GM23338 (cell line): Measurements from ENCODE around the gene MMP13. TPM values are rescaled to one million over a fixed set of nuclear protein-coding genes. Genes with fewer than 3 reads are reported as not detected.

Experiments used
- ATAC-seq: fragments of 200-7000 bp; cut with Tn5 transposase; 3 replicates; pipeline ENCODE4 v1.9.1; 2020
- DNase-seq: peaks from one replicate; pipeline ENCODE4 v3.0.0-alpha.2; 2015; ENCODE audit warnings: low spot score
- H2AFZ ChIP-seq: fragments of 200-600 bp; sonication (generic); 2 replicates; pipeline ENCODE4 v1.8.0; 2016; ENCODE audit warnings: antibody characterized with exemption, mild to moderate bottlenecking, moderate library complexity
- H3F3A ChIP-seq: fragments of 200-600 bp; sonication (generic); replicated peaks from 2 replicates; pipeline ENCODE4 v1.8.0; 2017; ENCODE audit warnings: antibody characterized with exemption, mixed run types, low read depth
- H3K27ac ChIP-seq: fragments of 200-600 bp; sonication (generic); 2 replicates; pipeline ENCODE4 v1.6.1; 2016; ENCODE audit warnings: low read depth
- H3K27me3 ChIP-seq: fragments of 200-600 bp; sonication (generic); 2 replicates; pipeline ENCODE4 v1.8.0; 2016; ENCODE audit warnings: mild to moderate bottlenecking, mixed run types, moderate library complexity; ENCODE audit not compliant: insufficient read depth
- H3K36me3 ChIP-seq: fragments of 200-600 bp; sonication (generic); 2 replicates; pipeline ENCODE4 v1.8.0; 2016; ENCODE audit warnings: mild to moderate bottlenecking; ENCODE audit not compliant: insufficient read depth
- H3K4me1 ChIP-seq: fragments of 200-600 bp; sonication (generic); 2 replicates; pipeline ENCODE4 v1.8.0; 2016; ENCODE audit warnings: mild to moderate bottlenecking, moderate library complexity; ENCODE audit not compliant: insufficient read depth
- H3K4me2 ChIP-seq: fragments of 200-600 bp; sonication (generic); 2 replicates; pipeline ENCODE4 v1.7.1; 2017; ENCODE audit warnings: mixed run types
- H3K4me3 ChIP-seq: fragments of 200-600 bp; sonication (generic); 2 replicates; pipeline ENCODE4 v1.6.1; 2016; ENCODE audit warnings: mixed run types
- H3K79me2 ChIP-seq: fragments of 200-600 bp; sonication (generic); replicated peaks from 2 replicates; pipeline ENCODE4 v1.8.0; 2017; ENCODE audit warnings: mild to moderate bottlenecking; ENCODE audit not compliant: insufficient read depth
- H3K9me2 ChIP-seq: fragments of 200-600 bp; sonication (generic); 2 replicates; pipeline ENCODE4 v1.8.0; 2017; ENCODE audit not compliant: insufficient read depth
- H4K20me1 ChIP-seq: fragments of 200-600 bp; sonication (generic); replicated peaks from 2 replicates; pipeline ENCODE4 v1.8.0; 2017; ENCODE audit warnings: mild to moderate bottlenecking; ENCODE audit not compliant: insufficient read depth
- H3K27ac Mint-ChIP-seq: 2 replicates; pipeline ENCODE4 v1.8.0; 2020; ENCODE audit warnings: inconsistent platforms, mild to moderate bottlenecking, moderate library complexity, mixed read lengths
- H3K27me3 Mint-ChIP-seq: 3 replicates; pipeline ENCODE4 v1.8.0; 2022; ENCODE audit warnings: low read depth, mild to moderate bottlenecking, moderate library complexity, mixed read lengths, inconsistent platforms; ENCODE audit not compliant: insufficient read depth, poor library complexity
- H3K36me3 Mint-ChIP-seq: 3 replicates; pipeline ENCODE4 v1.8.0; 2021; ENCODE audit warnings: low read depth, mild to moderate bottlenecking, inconsistent platforms, moderate library complexity, mixed read lengths
- H3K4me1 Mint-ChIP-seq: 3 replicates; pipeline ENCODE4 v1.8.0; 2020; ENCODE audit warnings: mild to moderate bottlenecking, inconsistent platforms, mixed read lengths
- H3K4me3 Mint-ChIP-seq: 3 replicates; pipeline ENCODE4 v1.8.0; 2021; ENCODE audit warnings: moderate library complexity, mild to moderate bottlenecking, inconsistent platforms, mixed read lengths
- H3K9me3 Mint-ChIP-seq: 3 replicates; pipeline ENCODE4 v1.8.0; 2020; ENCODE audit warnings: moderate library complexity, mild to moderate bottlenecking, inconsistent platforms, mixed read lengths
- CREB1 ChIP-seq: fragments of 250-450 bp; sonication (Bioruptor Pico); IDR thresholded peaks from 2 replicates; pipeline ENCODE4 v1.5.0; 2020; ENCODE audit warnings: low read depth, mild to moderate bottlenecking, moderate library complexity
- CTCF ChIP-seq, 2 experiments: fragments of 200-600 bp in 1 of 2; sonication (generic) in 1 of 2; conservative IDR thresholded peaks; 2 replicates each; pipeline versions ENCODE4 v1.5.1 to v1.6.1; 2016 to 2017; ENCODE audit warnings: antibody characterized with exemption in 2 of 2, low read depth in 2 of 2, mild to moderate bottlenecking in 2 of 2, moderate library complexity in 1 of 2
- EZH2phosphoT487 ChIP-seq: fragments of 200-600 bp; sonication (generic); IDR thresholded peaks from one replicate; pipeline ENCODE4 v1.8.1; 2018; ENCODE audit warnings: antibody characterized with exemption; ENCODE audit not compliant: unreplicated experiment
- JUNB ChIP-seq: IDR thresholded peaks from one replicate; pipeline ENCODE4 v1.6.1; 2016; ENCODE audit warnings: antibody characterized with exemption; ENCODE audit not compliant: unreplicated experiment
- NANOG ChIP-seq: IDR thresholded peaks from 2 replicates; pipeline ENCODE4 v1.6.1; 2016; ENCODE audit warnings: antibody characterized with exemption, borderline replicate concordance
- POLR2AphosphoS5 ChIP-seq: IDR thresholded peaks from 2 replicates; pipeline ENCODE4 v1.6.1; 2016; ENCODE audit warnings: antibody characterized with exemption, low read depth
- STAT1 ChIP-seq: IDR thresholded peaks from one replicate; pipeline ENCODE4 v1.6.1; 2016; ENCODE audit warnings: antibody characterized with exemption; ENCODE audit not compliant: unreplicated experiment
- ZNF114 ChIP-seq: fragments of 250-450 bp; sonication (Bioruptor Pico); IDR thresholded peaks from 2 replicates; pipeline ENCODE4 v1.5.0; 2020; ENCODE audit warnings: mild to moderate bottlenecking, moderate library complexity
- polyA plus RNA-seq: library from polyadenylated mRNA; unstranded; fragments of >200 nt; fragmentation: Nextera tagmentation; extraction: Ambion mirVana; gene quantifications from 2 replicates; pipeline ENCODE4 v1.2.1, GENCODE V29; 2016
- total RNA-seq: library from RNA; depleted of rRNA; stranded (reverse); fragments of >200 nt; shearing (Covaris generic); gene quantifications from 2 replicates; pipeline ENCODE4 v1.2.3, GENCODE V29; 2014
- TF ChIP-seq, protein P1 (sequence below): IDR thresholded peaks from 2 replicates; pipeline ENCODE4 v1.6.1; 2016; ENCODE audit warnings: antibody characterized with exemption
- TF ChIP-seq, protein P2 (sequence below): fragments of 250-450 bp; sonication (Bioruptor Pico); IDR thresholded peaks from 2 replicates; pipeline ENCODE4 v1.5.0; 2020; ENCODE audit warnings: mild to moderate bottlenecking, moderate library complexity

The MMP13 gene
- total and polyA plus RNA-seq, 2 experiments from 2014 or later, result not detected

DNA sequence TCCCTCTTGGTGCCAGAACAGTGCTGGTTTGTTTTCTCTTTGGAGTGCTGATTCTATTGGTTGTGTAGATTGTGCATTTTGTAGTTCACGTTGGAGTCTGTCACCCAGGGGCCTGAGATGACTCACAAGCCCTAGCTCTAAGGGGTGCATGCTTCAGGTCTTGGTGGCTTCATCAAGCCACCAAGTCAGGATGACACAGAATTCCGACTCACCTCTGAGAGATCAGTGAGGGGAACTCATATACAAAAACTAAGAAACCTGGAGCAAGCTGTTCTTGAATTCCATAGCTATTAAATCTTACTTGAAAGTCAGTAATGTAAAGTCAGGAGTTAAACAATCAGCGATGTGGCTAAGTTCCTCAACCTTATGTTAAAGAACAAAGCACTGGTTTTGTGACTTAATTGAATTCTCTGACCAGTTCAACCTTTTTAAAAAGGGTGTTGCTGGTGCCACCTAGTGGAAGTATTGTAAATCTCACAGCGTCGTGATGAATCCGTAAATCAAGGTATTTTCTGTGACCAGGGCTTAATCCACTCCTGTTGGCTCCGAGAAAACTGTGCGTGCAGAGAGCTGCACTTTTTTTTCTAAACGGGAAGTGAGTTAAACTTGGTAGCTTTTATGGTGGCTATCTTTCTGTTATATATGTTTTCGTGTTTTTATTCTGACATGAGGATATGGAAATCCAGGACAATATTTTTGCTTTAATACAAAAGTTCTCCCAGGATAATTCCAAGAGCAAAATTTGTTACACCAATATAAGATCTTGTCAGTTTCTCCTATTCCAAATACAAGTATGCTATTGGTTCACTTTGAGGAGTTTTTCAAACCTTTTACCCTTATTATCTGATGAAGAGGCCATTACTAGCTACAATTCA is 14.6 kb downstream of the MMP13 start:
- Mint-ChIP-seq H3K4me1 (peaks cover 15% of the 10 kb centered on the region), H3K27me3 (peaks cover 3% of the 10 kb centered on the region), H3K36me3 (peaks cover 3% of the 10 kb centered on the region; the same call in 2 of the 3 replicates), H3K4me3 (no peak overlapping the region), H3K27ac (no peak overlapping the region), H3K9me3 (peaks cover 2% of the 10 kb centered on the region; the same call in 1 of the 3 replicates)
- peaks cover 5% of the 10 kb centered on the region; the same call in 1 of the 2 replicates for H3K4me1 ChIP-seq
- H3K9me2 ChIP-seq, result no peaks in the 10 kb centered on the region
- H3F3A ChIP-seq, result no peaks in the 10 kb centered on the region
- H2AFZ ChIP-seq, result no peak overlapping the region
- peak; percentile 93 for DNase-seq
- peak; percentile 93 for ATAC-seq
- no peaks in the 10 kb centered on the region for H4K20me1 ChIP-seq
- no peaks in the 10 kb centered on the region for H3K36me3 ChIP-seq
- no peaks in the 10 kb centered on the region for H3K27me3 ChIP-seq
- TF ChIP-seq, protein P1, sequence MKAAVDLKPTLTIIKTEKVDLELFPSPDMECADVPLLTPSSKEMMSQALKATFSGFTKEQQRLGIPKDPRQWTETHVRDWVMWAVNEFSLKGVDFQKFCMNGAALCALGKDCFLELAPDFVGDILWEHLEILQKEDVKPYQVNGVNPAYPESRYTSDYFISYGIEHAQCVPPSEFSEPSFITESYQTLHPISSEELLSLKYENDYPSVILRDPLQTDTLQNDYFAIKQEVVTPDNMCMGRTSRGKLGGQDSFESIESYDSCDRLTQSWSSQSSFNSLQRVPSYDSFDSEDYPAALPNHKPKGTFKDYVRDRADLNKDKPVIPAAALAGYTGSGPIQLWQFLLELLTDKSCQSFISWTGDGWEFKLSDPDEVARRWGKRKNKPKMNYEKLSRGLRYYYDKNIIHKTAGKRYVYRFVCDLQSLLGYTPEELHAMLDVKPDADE, result no peak
- no peak for TF ChIP-seq POLR2AphosphoS5
- TF ChIP-seq JUNB, result no peak
- TF ChIP-seq, protein P2, sequence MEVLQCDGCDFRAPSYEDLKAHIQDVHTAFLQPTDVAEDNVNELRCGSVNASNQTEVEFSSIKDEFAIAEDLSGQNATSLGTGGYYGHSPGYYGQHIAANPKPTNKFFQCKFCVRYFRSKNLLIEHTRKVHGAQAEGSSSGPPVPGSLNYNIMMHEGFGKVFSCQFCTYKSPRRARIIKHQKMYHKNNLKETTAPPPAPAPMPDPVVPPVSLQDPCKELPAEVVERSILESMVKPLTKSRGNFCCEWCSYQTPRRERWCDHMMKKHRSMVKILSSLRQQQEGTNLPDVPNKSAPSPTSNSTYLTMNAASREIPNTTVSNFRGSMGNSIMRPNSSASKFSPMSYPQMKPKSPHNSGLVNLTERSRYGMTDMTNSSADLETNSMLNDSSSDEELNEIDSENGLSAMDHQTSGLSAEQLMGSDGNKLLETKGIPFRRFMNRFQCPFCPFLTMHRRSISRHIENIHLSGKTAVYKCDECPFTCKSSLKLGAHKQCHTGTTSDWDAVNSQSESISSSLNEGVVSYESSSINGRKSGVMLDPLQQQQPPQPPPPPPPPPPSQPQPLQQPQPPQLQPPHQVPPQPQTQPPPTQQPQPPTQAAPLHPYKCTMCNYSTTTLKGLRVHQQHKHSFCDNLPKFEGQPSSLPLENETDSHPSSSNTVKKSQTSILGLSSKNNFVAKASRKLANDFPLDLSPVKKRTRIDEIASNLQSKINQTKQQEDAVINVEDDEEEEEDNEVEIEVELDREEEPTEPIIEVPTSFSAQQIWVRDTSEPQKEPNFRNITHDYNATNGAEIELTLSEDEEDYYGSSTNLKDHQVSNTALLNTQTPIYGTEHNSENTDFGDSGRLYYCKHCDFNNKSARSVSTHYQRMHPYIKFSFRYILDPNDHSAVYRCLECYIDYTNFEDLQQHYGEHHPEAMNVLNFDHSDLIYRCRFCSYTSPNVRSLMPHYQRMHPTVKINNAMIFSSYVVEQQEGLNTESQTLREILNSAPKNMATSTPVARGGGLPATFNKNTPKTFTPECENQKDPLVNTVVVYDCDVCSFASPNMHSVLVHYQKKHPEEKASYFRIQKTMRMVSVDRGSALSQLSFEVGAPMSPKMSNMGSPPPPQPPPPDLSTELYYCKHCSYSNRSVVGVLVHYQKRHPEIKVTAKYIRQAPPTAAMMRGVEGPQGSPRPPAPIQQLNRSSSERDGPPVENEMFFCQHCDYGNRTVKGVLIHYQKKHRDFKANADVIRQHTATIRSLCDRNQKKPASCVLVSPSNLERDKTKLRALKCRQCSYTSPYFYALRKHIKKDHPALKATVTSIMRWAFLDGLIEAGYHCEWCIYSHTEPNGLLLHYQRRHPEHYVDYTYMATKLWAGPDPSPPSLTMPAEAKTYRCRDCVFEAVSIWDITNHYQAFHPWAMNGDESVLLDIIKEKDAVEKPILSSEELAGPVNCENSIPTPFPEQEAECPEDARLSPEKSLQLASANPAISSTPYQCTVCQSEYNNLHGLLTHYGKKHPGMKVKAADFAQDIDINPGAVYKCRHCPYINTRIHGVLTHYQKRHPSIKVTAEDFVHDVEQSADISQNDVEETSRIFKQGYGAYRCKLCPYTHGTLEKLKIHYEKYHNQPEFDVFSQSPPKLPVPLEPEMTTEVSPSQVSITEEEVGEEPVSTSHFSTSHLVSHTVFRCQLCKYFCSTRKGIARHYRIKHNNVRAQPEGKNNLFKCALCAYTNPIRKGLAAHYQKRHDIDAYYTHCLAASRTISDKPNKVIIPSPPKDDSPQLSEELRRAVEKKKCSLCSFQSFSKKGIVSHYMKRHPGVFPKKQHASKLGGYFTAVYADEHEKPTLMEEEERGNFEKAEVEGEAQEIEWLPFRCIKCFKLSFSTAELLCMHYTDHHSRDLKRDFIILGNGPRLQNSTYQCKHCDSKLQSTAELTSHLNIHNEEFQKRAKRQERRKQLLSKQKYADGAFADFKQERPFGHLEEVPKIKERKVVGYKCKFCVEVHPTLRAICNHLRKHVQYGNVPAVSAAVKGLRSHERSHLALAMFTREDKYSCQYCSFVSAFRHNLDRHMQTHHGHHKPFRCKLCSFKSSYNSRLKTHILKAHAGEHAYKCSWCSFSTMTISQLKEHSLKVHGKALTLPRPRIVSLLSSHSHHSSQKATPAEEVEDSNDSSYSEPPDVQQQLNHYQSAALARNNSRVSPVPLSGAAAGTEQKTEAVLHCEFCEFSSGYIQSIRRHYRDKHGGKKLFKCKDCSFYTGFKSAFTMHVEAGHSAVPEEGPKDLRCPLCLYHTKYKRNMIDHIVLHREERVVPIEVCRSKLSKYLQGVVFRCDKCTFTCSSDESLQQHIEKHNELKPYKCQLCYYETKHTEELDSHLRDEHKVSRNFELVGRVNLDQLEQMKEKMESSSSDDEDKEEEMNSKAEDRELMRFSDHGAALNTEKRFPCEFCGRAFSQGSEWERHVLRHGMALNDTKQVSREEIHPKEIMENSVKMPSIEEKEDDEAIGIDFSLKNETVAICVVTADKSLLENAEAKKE (CRISPR knock-in tag), result no peak
- TF ChIP-seq EZH2phosphoT487, result no peak
- TF ChIP-seq CREB1 (CRISPR knock-in tag), result peak; percentile 14; the same call in 1 of the 2 replicates
- TF ChIP-seq NANOG, result no peak
- TF ChIP-seq ZNF114 (CRISPR knock-in tag), result no peak
- no peak for TF ChIP-seq STAT1
- TF ChIP-seq CTCF (conservative IDR thresholded peaks at IDR 0.05; ENCODE audit: low read depth in 2 of 2), result peak; percentile 79 to 83
- H3K79me2 ChIP-seq, result no peaks in the 10 kb centered on the region
- H3K4me3 ChIP-seq, result no peak overlapping the region
- no peak overlapping the region for H3K4me2 ChIP-seq
- no peak overlapping the region for H3K27ac ChIP-seq
